H1 (cell line): ENCODE results near the gene ZNF423. TPM values are rescaled to one million over a fixed set of nuclear protein-coding genes. Genes with fewer than 3 reads are reported as not detected.

Experiments used
- CTCF ChIA-PET: fragments of 300-600 bp; sonication (Branson Sonifier 250); formaldehyde crosslinking; loops from one replicate; lab custom pipeline; 2021; ENCODE audit not compliant: partially characterized antibody; lab: Charles Lee
- POLR2A ChIA-PET: fragments of 300-600 bp; sonication (Branson Sonifier 250); formaldehyde crosslinking; loops from one replicate; lab custom pipeline; 2021; ENCODE audit warnings: inconsistent platforms; ENCODE audit not compliant: partially characterized antibody; lab: Charles Lee
- DNase-seq, 2 experiments: peaks; one replicate each; pipeline versions ENCODE4 v3.0.0 to v3.0.0-alpha.2; 2010 to 2022; ENCODE audit warnings: low spot score in 2 of 2, low read depth in 1 of 2, mixed read lengths in 1 of 2
- FAIRE-seq: peaks from 2 replicates; lab custom pipeline; 2011; peaks lifted over from hg19 to GRCh38; lab: Jason Lieb, UNC
- H2AFZ ChIP-seq: 2 replicates; pipeline ENCODE4 v1.8.1; 2012; ENCODE audit warnings: low read length, inconsistent platforms
- H2AK5ac ChIP-seq: 2 replicates; pipeline ENCODE4 v1.6.1; 2013; ENCODE audit warnings: low read depth, low read length
- H2BK120ac ChIP-seq: replicated peaks from 2 replicates; pipeline ENCODE3; 2013; ENCODE audit warnings: low read depth, low read length, inconsistent platforms
- H2BK12ac ChIP-seq: 2 replicates; pipeline ENCODE4 v1.6.1; 2013; ENCODE audit warnings: low read depth, low read length
- H2BK15ac ChIP-seq: 2 replicates; pipeline ENCODE4 v1.6.1; 2013; ENCODE audit warnings: low read length
- H2BK20ac ChIP-seq: 2 replicates; pipeline ENCODE4 v1.6.1; 2013; ENCODE audit warnings: low read length
- H2BK5ac ChIP-seq: 2 replicates; pipeline ENCODE4 v1.6.1; 2013; ENCODE audit warnings: low read depth, low read length
- H3K14ac ChIP-seq: 2 replicates; pipeline ENCODE4 v1.6.1; 2013; ENCODE audit warnings: inconsistent platforms; ENCODE audit not compliant: insufficient read length
- H3K18ac ChIP-seq: 2 replicates; pipeline ENCODE4 v1.6.1; 2013; ENCODE audit warnings: low read length; ENCODE audit errors: extremely low read depth
- H3K23ac ChIP-seq: 2 replicates; pipeline ENCODE4 v1.6.1; 2013; ENCODE audit warnings: inconsistent platforms; ENCODE audit not compliant: insufficient read length
- H3K23me2 ChIP-seq: 2 replicates; pipeline ENCODE4 v1.6.1; 2013; ENCODE audit warnings: low read depth, low read length
- H3K27ac ChIP-seq: 2 replicates; pipeline ENCODE4 v1.6.1; 2011; ENCODE audit warnings: low read depth, low read length, inconsistent platforms
- H3K27me3 ChIP-seq, 4 experiments: replicated peaks in 1 of 4; 1 replicate in 1 of 4; 2 replicates in 3 of 4; pipeline versions ENCODE4 v1.6.1 to v1.8.1; 2011 to 2013; ENCODE audit warnings: low read length in 3 of 4, mild to moderate bottlenecking in 3 of 4, inconsistent platforms in 2 of 4, mixed read lengths in 2 of 4, moderate library complexity in 1 of 4; ENCODE audit not compliant: control insufficient read depth in 3 of 4, insufficient read depth in 3 of 4; ENCODE audit errors: extremely low read depth in 1 of 4
- H3K36me3 ChIP-seq, 4 experiments: 2 replicates each; pipeline versions ENCODE4 v1.6.1 to v1.8.1; 2011 to 2013; ENCODE audit warnings: mild to moderate bottlenecking in 4 of 4, low read length in 3 of 4, moderate library complexity in 2 of 4, control low read depth in 1 of 4, inconsistent platforms in 1 of 4; ENCODE audit not compliant: insufficient read depth in 4 of 4, control insufficient read depth in 2 of 4
- H3K4ac ChIP-seq: replicated peaks from 2 replicates; pipeline ENCODE3; 2013; ENCODE audit warnings: low read length, low read depth, mixed read lengths, inconsistent platforms; ENCODE audit not compliant: insufficient read length
- H3K4me1 ChIP-seq, 4 experiments: replicated peaks in 1 of 4; 1 replicate in 1 of 4; 2 replicates in 3 of 4; pipeline versions ENCODE4 v1.6.1 to v1.8.1; 2011 to 2013; ENCODE audit warnings: low read length in 3 of 4, inconsistent platforms in 2 of 4, mixed read lengths in 1 of 4; ENCODE audit not compliant: insufficient read depth in 4 of 4, control insufficient read depth in 3 of 4
- H3K4me2 ChIP-seq, 2 experiments: 2 replicates each; pipeline versions ENCODE4 v1.6.1 to v1.8.1; 2011 to 2013; ENCODE audit warnings: low read depth in 2 of 2, low read length in 2 of 2, control low read depth in 1 of 2, inconsistent platforms in 1 of 2, mild to moderate bottlenecking in 1 of 2; ENCODE audit not compliant: insufficient read depth in 1 of 2
- H3K4me3 ChIP-seq, 4 experiments: fragments of 200-600, 300-600 bp in 1 of 4; sonication (generic), shearing (Covaris generic), sonication (Bioruptor Twin) in 1 of 4; 2 replicates each; pipeline versions ENCODE4 v1.5.1 to v1.8.1; 2011 to 2016; ENCODE audit warnings: low read length in 4 of 4, low read depth in 3 of 4, control low read depth in 2 of 4, inconsistent platforms in 2 of 4, mild to moderate bottlenecking in 2 of 4, mixed read lengths in 1 of 4, moderate library complexity in 1 of 4; ENCODE audit not compliant: insufficient read depth in 2 of 4; ENCODE audit errors: extremely low read depth in 1 of 4
- H3K56ac ChIP-seq: replicated peaks from 2 replicates; pipeline ENCODE3; 2013; ENCODE audit warnings: low read depth, mild to moderate bottlenecking, mixed read lengths, low read length, inconsistent platforms; ENCODE audit not compliant: insufficient read length
- H3K79me1 ChIP-seq: 2 replicates; pipeline ENCODE4 v1.6.1; 2013; ENCODE audit warnings: low read depth, low read length, control low read depth
- H3K79me2 ChIP-seq, 2 experiments: 2 replicates each; pipeline versions ENCODE4 v1.6.1 to v1.8.1; 2012 to 2013; ENCODE audit warnings: low read length in 2 of 2, mild to moderate bottlenecking in 2 of 2, inconsistent platforms in 1 of 2; ENCODE audit not compliant: insufficient read depth in 2 of 2, control insufficient read depth in 1 of 2
- H3K9ac ChIP-seq, 4 experiments: replicated peaks in 1 of 4; 1 replicate in 1 of 4; 2 replicates in 3 of 4; pipeline versions ENCODE4 v1.6.1 to v1.8.1; 2011 to 2013; ENCODE audit warnings: low read depth in 3 of 4, low read length in 3 of 4, control low read depth in 2 of 4, mild to moderate bottlenecking in 2 of 4, moderate library complexity in 2 of 4, inconsistent platforms in 1 of 4; ENCODE audit errors: extremely low read depth in 1 of 4
- H3K9me3 ChIP-seq, 2 experiments: 2 replicates each; pipeline versions ENCODE4 v1.6.1 to v1.8.1; 2012 to 2013; ENCODE audit warnings: mild to moderate bottlenecking in 2 of 2, moderate library complexity in 2 of 2, control low read depth in 1 of 2, inconsistent platforms in 1 of 2, low read depth in 1 of 2, low read length in 1 of 2, mixed read lengths in 1 of 2; ENCODE audit not compliant: insufficient read depth in 2 of 2
- H4K20me1 ChIP-seq, 2 experiments: replicated peaks in 1 of 2; 2 replicates each; pipeline versions ENCODE3 to v1.8.1; 2011 to 2013; ENCODE audit warnings: inconsistent platforms in 2 of 2, low read length in 2 of 2, mild to moderate bottlenecking in 1 of 2; ENCODE audit not compliant: insufficient read depth in 2 of 2, control insufficient read depth in 1 of 2
- H4K5ac ChIP-seq: 2 replicates; pipeline ENCODE4 v1.6.1; 2013; ENCODE audit warnings: low read length, low read depth, mixed read lengths, inconsistent platforms; ENCODE audit not compliant: insufficient read length
- H4K8ac ChIP-seq: 2 replicates; pipeline ENCODE4 v1.8.0; 2013; ENCODE audit warnings: mild to moderate bottlenecking, moderate library complexity, low read length, inconsistent platforms; ENCODE audit not compliant: insufficient read depth; ENCODE audit errors: extremely low read depth
- H4K91ac ChIP-seq: replicated peaks from 2 replicates; pipeline ENCODE3; 2013; ENCODE audit warnings: low read length, mixed read lengths, inconsistent platforms; ENCODE audit not compliant: insufficient read length
- CBX8 ChIP-seq: fragments of 300-800, 300-1000 bp; sonication (generic); IDR thresholded peaks from 2 replicates; pipeline ENCODE4 v1.7.1; 2016; ENCODE audit warnings: low read depth, low read length, borderline replicate concordance
- CEBPB ChIP-seq: IDR thresholded peaks from 2 replicates; pipeline ENCODE4 v1.6.1; 2012; ENCODE audit warnings: low read depth, low read length
- CTBP2 ChIP-seq: IDR thresholded peaks from 2 replicates; pipeline ENCODE4 v1.7.0; 2011; ENCODE audit warnings: borderline replicate concordance, mild to moderate bottlenecking, moderate library complexity, mixed read lengths, low read length; ENCODE audit not compliant: insufficient read depth, insufficient read length
- EZH2 ChIP-seq: fragments of 200-600 bp; sonication (generic); IDR thresholded peaks from 2 replicates; pipeline ENCODE4 v1.7.1; 2012; ENCODE audit warnings: low read depth, mild to moderate bottlenecking, moderate library complexity, low read length, inconsistent platforms; ENCODE audit not compliant: severe bottlenecking
- GTF2F1 ChIP-seq: IDR thresholded peaks from 2 replicates; pipeline ENCODE4 v1.6.1; 2012; ENCODE audit warnings: low read depth, low read length, improper control_type of control experiment, borderline replicate concordance
- KDM4A ChIP-seq: IDR thresholded peaks from one replicate; pipeline ENCODE4 v1.7.1; 2012; ENCODE audit warnings: low read depth, mild to moderate bottlenecking, moderate library complexity, low read length, inconsistent platforms; ENCODE audit not compliant: severe bottlenecking
- POLR2AphosphoS5 ChIP-seq: IDR thresholded peaks from 2 replicates; pipeline ENCODE4 v1.6.1; 2011; ENCODE audit warnings: low read depth, low read length
- RAD21 ChIP-seq, 2 experiments: IDR thresholded peaks in 1 of 2; conservative IDR thresholded peaks in 1 of 2; 2 replicates each; pipeline ENCODE4 v1.6.1; 2011; ENCODE audit warnings: low read depth in 2 of 2, low read length in 2 of 2, improper control_type of control experiment in 1 of 2, inconsistent platforms in 1 of 2, mild to moderate bottlenecking in 1 of 2, moderate library complexity in 1 of 2
- SIN3A ChIP-seq, 2 experiments: IDR thresholded peaks in 1 of 2; conservative IDR thresholded peaks in 1 of 2; 2 replicates each; pipeline ENCODE4 v1.6.1; 2011 to 2012; ENCODE audit warnings: low read length in 2 of 2, improper control_type of control experiment in 1 of 2, low read depth in 1 of 2, mild to moderate bottlenecking in 1 of 2
- SUZ12 ChIP-seq: fragments of 200-600 bp; sonication (generic); IDR thresholded peaks from 2 replicates; pipeline ENCODE4 v1.6.1; 2012; ENCODE audit warnings: mild to moderate bottlenecking, inconsistent platforms, low read length, moderate library complexity, mixed read lengths
- TAF1 ChIP-seq: IDR thresholded peaks from 2 replicates; pipeline ENCODE4 v1.6.1; 2011; ENCODE audit warnings: mild to moderate bottlenecking, low read depth, low read length
- TBP ChIP-seq: IDR thresholded peaks from 2 replicates; pipeline ENCODE4 v1.6.1; 2011; ENCODE audit warnings: low read depth, low read length, improper control_type of control experiment
- YY1 ChIP-seq: IDR thresholded peaks from 2 replicates; pipeline ENCODE4 v1.6.1; 2011; ENCODE audit warnings: low read depth, mild to moderate bottlenecking, low read length
- WGBS, 2 experiments: shearing (Covaris generic) in 1 of 2; methylation state at CpG; one replicate each; pipeline versions ENCODE4 v1.1.6 to v1.1.7; 2013 to 2015; ENCODE audit warnings: low lambda C conversion rate in 2 of 2, mixed read lengths in 2 of 2, inconsistent platforms in 1 of 2, low coverage in 1 of 2, missing lambda C conversion rate in 1 of 2; ENCODE audit not compliant: insufficient replicate concordance in 2 of 2, insufficient coverage in 1 of 2, insufficient read length in 1 of 2; ENCODE audit errors: extremely low coverage in 1 of 2, missing lambda C conversion rate in 1 of 2; 5-methylcytosine and 5-hydroxymethylcytosine counted together
- polyA plus RNA-seq, 7 experiments: library from polyadenylated mRNA; depleted of rRNA in 3 of 7; stranded (reverse) in 5 of 7; unstranded in 2 of 7; fragments of >200 nt in 5 of 7; fragments of 200-250 nt in 2 of 7; gene quantifications; 1 replicate in 5 of 7; 2 replicates in 1 of 7; 4 replicates in 1 of 7; pipeline versions ENCODE4 v1.2.1 to v1.2.3, GENCODE V29; 2011 to 2013; ENCODE audit warnings: missing spikeins in 2 of 7, mixed read lengths in 2 of 7
- total RNA-seq: library from RNA; stranded (reverse); fragmentation: NEBNext Ultra II Directional; extraction: Animal tissue kit (Norgen Biotek cat#: 25700); gene quantifications from 2 replicates; pipeline ENCODE4 v1.2.1, GENCODE V29; 2021

Gene ZNF423
- total and polyA plus RNA-seq, 2 of the 8 experiments (the other 6 are each of a cell fraction or from before 2014, with no cell fraction given): 38.2 to 52.3 TPM

- H3K79me2 ChIP-seq: peaks cover 20 to 49% of the 10 kb centered on the region in 2 experiments
- H4K91ac ChIP-seq: no peak overlapping the region
- peak overlapping the region; percentile 46; the same call in 1 of the 2 replicates for H3K27ac ChIP-seq
- H3K23me2 ChIP-seq: peaks cover 19% of the 10 kb centered on the region; the same call in 1 of the 2 replicates
- H2BK15ac ChIP-seq: no peak overlapping the region
- H3K9ac ChIP-seq: peak overlapping the region in 3 of 4 experiments; percentile 38 to 78 (median 53); a peak in 4 of 7 replicates
- FAIRE-seq: no peak
- H2BK120ac ChIP-seq: no peak overlapping the region
- H2AK5ac ChIP-seq: no peak overlapping the region
- H3K27me3 ChIP-seq: peaks cover 0 to 24% (median 15%) of the 10 kb centered on the region in 4 experiments; a peak in 5 of 7 replicates
- no peak overlapping the region for H3K23ac ChIP-seq
- no peak overlapping the region for H2AFZ ChIP-seq
- peaks cover 9% of the 10 kb centered on the region for H3K79me1 ChIP-seq
- peaks cover 13 to 31% (median 23%) of the 10 kb centered on the region in 4 experiments for H3K4me1 ChIP-seq
- ChIA-PET POLR2A (interaction anchor here (0.8 to 1.0 kb wide), 5 partner anchors 9 to 100 kb away, joined by 3 to 4 read pairs (median 3); no protein-coding TSS in a partner anchor), CTCF (no interaction called here)
- H3K14ac ChIP-seq: no peak overlapping the region
- peak overlapping the region; percentile 19; the same call in 1 of the 2 replicates for H4K8ac ChIP-seq
- WGBS, 2 experiments: 1% methylated on average over 31 of the region's 45 CpGs; no CpG with 5 or more reads in 1 of the 2 experiments
- H3K4ac ChIP-seq: no peak overlapping the region
- no peak overlapping the region for H2BK12ac ChIP-seq
- peaks cover 20% of the 10 kb centered on the region in 2 experiments for H4K20me1 ChIP-seq
- peak overlapping the region; percentile 65 to 79 for H3K4me2 ChIP-seq
- peak overlapping the region; percentile 78 for H3K18ac ChIP-seq
- peak overlapping the region; percentile 52 to 85 (median 67) for H3K4me3 ChIP-seq
- no peaks in the 10 kb centered on the region for H3K9me3 ChIP-seq
- DNase-seq: no peak
- no peaks in the 10 kb centered on the region for H3K36me3 ChIP-seq
- peak overlapping the region; percentile 42 for H3K56ac ChIP-seq
- peak overlapping the region; percentile 18; the same call in 1 of the 2 replicates for H2BK5ac ChIP-seq
- H2BK20ac ChIP-seq: no peak overlapping the region
- peak overlapping the region; percentile 49 for H4K5ac ChIP-seq
- TF ChIP-seq CTBP2 (no peak), CBX8 (no peak), TBP (no peak), SUZ12 (0 out of 2 replicates have a peak, but pooled peaks have one; percentile 24), KDM4A (peak; percentile 28), CEBPB (no peak), EZH2 (no peak), SIN3A (conservative IDR thresholded peaks at IDR 0.05 in 1 of 2, IDR thresholded peaks at IDR 0.05 in 1 of 2; ENCODE audit: low read depth in 1 of 2, low read length in 2 of 2) (no peak), POLR2AphosphoS5 (no peak), YY1 (no peak), GTF2F1 (no peak), TAF1 (peak; percentile 60), RAD21 (IDR thresholded peaks at IDR 0.05 in 1 of 2, conservative IDR thresholded peaks at IDR 0.05 in 1 of 2; ENCODE audit: low read depth in 2 of 2, low read length in 2 of 2) (no peak; a peak in 1 of 4 replicates)
Observed at GRCh38 chr16:49854796-49855203, 1.1 kb downstream of the ZNF423 start.
